PFSK-1 (cell line): Measurements from ENCODE around the gene PLEKHJ1.

ENCODE experiments used
- FOXP2 ChIP-seq: optimal IDR thresholded peaks from 2 replicates; pipeline ENCODE3; 2011; ENCODE audit warnings: borderline replicate concordance, control low read depth, inconsistent platforms; ENCODE audit not compliant: insufficient read depth; ENCODE audit errors: extremely low read length, extremely low read depth
- POLR2AphosphoS5 ChIP-seq: IDR thresholded peaks from 2 replicates; pipeline ENCODE4 v1.6.1; 2012; ENCODE audit warnings: low read depth, mild to moderate bottlenecking, control low read depth, low read length, moderate library complexity
- SIN3A ChIP-seq: IDR thresholded peaks from 2 replicates; pipeline ENCODE4 v1.6.1; 2012; ENCODE audit warnings: mild to moderate bottlenecking, low read length, moderate library complexity, borderline replicate concordance; ENCODE audit not compliant: insufficient read depth
- TAF1 ChIP-seq: IDR thresholded peaks from 2 replicates; pipeline ENCODE4 v1.6.1; 2012; ENCODE audit warnings: low read length, control low read depth, borderline replicate concordance; ENCODE audit not compliant: insufficient read depth
- TF ChIP-seq, protein P1 (sequence below), 2 experiments: IDR thresholded peaks; 2 replicates each; pipeline versions ENCODE4 v1.6.1 to v1.8.0; 2011 to 2012; ENCODE audit warnings: low read depth in 2 of 2, low read length in 2 of 2, control low read depth in 1 of 2, inconsistent platforms in 1 of 2, mild to moderate bottlenecking in 1 of 2, moderate library complexity in 1 of 2; ENCODE audit not compliant: insufficient read depth in 1 of 2

PLEKHJ1 gene

DNA sequence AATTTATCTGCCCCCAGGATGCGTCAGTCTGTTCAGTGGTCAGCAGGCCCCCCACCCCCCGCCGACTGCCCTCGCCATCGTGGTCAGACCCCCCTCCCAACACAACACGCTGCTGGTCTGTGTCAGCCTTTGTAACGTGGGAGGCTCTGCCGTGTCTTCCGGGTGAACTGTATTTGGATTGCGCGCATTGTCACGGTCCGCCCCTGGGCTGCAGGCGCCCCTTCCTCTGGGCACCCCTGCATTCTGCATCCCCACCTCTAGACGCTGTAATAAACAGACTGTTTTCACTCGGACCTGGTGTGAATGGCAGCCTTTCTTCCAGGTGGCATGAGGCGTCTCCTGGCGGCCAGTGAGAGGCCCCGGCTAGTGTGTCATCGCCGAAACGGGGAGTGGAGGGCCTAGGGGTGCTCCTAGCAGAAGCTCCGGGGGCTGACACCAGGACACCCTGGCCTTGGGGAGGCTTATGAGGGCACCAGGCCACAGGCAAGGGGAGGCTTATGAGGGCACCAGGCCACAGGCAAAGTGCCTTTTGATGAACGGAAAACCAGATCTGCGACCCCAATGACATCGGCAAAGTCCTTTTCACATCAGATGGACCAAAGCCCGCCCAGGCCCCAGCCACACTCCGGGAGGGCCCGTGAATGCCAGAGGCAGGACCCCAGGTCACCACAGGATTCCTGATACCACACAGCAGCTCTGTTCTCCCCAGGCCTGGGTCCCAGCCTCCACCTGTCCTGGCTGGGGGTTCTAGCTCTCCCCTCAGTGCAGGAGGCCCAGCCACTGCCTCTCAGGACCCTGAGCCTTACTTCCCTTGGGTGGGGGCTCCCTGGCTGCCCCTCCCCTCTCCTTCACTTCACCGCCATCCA is 3.6 kb downstream of the PLEKHJ1 start:
- no peak for TF ChIP-seq FOXP2
- peak; percentile 47 for TF ChIP-seq POLR2AphosphoS5
- TF ChIP-seq SIN3A, result no peak

DNA sequence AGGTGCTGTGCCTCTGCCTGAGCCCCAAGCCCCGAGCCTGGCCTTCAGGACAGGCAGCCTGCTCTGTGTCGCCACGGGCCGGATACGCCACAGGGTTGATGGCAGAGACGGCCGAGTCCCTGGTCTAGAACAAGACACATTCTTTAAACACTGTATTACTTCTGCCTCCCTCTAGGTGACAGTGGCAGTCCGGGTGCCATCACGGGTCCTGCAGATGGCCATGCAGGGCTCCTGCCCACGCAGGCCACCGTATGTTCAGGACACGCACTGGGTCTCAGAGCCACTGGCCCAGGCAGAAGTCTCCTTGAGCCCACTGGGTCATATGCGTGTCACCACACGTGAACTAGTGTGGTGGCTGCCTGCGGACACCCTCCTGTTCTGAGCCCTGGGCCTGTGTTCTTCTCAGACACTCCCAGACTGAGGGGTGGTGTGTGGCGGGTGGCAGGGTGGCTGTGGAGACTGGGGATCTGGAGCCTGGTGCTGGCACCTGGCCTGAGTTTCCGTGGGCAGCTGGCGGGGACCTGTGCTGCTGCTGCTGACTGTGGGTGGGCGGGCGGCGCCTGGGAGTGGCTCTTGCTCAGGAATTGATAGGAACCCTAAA is 4.4 kb downstream of the PLEKHJ1 start:
- TF ChIP-seq POLR2AphosphoS5 (no peak; the same call in 1 of the 2 replicates), FOXP2 (no peak), TAF1 (no peak)
- TF ChIP-seq, protein P1, sequence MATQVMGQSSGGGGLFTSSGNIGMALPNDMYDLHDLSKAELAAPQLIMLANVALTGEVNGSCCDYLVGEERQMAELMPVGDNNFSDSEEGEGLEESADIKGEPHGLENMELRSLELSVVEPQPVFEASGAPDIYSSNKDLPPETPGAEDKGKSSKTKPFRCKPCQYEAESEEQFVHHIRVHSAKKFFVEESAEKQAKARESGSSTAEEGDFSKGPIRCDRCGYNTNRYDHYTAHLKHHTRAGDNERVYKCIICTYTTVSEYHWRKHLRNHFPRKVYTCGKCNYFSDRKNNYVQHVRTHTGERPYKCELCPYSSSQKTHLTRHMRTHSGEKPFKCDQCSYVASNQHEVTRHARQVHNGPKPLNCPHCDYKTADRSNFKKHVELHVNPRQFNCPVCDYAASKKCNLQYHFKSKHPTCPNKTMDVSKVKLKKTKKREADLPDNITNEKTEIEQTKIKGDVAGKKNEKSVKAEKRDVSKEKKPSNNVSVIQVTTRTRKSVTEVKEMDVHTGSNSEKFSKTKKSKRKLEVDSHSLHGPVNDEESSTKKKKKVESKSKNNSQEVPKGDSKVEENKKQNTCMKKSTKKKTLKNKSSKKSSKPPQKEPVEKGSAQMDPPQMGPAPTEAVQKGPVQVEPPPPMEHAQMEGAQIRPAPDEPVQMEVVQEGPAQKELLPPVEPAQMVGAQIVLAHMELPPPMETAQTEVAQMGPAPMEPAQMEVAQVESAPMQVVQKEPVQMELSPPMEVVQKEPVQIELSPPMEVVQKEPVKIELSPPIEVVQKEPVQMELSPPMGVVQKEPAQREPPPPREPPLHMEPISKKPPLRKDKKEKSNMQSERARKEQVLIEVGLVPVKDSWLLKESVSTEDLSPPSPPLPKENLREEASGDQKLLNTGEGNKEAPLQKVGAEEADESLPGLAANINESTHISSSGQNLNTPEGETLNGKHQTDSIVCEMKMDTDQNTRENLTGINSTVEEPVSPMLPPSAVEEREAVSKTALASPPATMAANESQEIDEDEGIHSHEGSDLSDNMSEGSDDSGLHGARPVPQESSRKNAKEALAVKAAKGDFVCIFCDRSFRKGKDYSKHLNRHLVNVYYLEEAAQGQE (IDR thresholded peaks at IDR 0.05; ENCODE audit: insufficient read depth in 1 of 2, low read depth in 2 of 2, low read length in 2 of 2), result no peak

DNA sequence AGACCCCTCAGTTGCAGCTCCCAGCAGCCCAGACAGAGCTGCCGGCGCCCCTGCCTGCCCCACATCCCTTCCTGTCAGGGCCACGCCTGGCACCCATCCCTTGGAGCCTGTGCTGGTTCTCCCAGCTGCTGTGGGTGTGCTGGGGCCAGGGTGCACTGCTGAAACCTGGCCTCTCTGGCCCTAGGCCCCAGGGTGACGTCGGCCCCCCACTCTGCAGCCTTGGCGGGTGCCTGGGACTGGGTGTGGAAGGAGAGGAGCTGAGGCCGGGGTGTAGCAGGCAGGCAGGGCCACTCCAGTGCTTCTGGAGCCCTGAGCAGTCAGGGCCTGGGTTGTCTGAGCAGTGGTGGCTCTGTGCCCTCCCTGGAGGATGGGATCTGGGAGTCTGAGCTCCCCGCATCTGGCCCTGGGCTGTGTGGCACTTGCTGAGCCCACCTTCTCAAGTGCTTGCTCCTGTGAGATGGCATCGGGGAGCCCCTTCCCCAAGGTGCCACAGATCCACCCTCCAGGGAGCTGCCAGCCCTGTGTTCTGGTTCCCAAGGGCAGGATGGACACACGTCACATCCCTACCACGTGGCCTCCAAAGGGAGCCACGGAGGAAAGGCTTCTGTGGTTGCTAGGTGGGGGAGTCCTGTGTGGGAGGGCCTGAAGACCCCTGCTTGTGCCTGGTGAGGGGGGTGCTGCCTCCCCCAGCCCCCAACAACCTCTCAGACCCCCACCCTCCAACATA is 5.2 kb downstream of the PLEKHJ1 start:
- TF ChIP-seq TAF1 (no peak), SIN3A (no peak), FOXP2 (no peak), POLR2AphosphoS5 (no peak)
- TF ChIP-seq, protein P1 (IDR thresholded peaks at IDR 0.05; ENCODE audit: insufficient read depth in 1 of 2, low read depth in 2 of 2, low read length in 2 of 2), result no peak

DNA sequence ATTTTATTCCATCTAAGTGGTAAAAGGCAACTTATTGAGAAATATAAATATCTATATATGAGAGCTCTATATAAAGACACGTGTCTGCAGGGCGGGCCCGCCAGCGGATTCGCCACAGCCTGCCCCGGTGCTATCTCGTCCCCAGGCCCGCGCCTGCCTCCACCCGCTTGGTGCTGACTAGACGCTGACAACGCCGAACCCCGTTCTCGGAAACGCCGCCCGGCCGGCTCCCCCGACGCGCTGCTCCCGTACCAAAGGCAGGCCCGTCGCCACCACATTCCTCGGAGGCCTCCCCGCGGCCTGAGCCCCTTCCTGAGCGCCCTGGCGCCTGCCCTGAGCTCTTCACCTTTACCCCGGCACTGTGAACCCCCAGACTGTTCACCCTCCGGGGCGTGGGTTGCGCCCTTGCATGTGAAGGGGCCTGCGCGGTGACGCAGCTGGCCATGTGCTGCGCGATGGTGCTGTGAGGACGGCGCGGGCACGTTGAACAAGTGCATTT is 6.0 kb downstream of the PLEKHJ1 start:
- TF ChIP-seq, protein P1 (IDR thresholded peaks at IDR 0.05; ENCODE audit: insufficient read depth in 1 of 2, low read depth in 2 of 2, low read length in 2 of 2), result no peak
- TF ChIP-seq FOXP2 (no peak), SIN3A (no peak), POLR2AphosphoS5 (no peak), TAF1 (no peak)
